Measurements from ENCODE around the gene NCOA7.

DNA sequence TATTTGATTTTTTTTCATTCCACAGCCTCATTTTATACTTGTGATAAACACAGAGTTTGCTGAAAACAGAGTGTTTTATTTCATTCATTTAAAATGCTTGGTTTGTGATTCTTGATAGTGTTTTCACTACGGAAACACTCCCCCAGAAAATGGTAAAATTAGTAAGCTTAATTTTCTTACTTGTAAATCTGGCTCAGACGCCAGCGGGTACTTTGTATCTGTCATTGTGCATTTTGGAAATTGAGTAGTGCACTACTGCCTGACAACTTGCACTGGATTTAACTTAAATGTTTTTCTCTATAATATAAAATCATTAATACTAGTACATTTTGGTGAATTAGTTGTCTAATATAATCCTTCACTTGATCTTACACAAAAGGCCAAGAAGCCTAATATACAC, 128.9 kb downstream of the NCOA7 start:
- TF ChIP-seq POLR2AphosphoS5 (IDR thresholded peaks at IDR 0.05; ENCODE audit: borderline replicate concordance, low read depth, low read length), result no peak
- TF ChIP-seq EZH2 (IDR thresholded peaks at IDR 0.05), result no peak
- TF ChIP-seq FOXP2 (optimal IDR thresholded peaks at IDR 0.05; ENCODE audit: control extremely low read depth, extremely low read length, insufficient read depth), result no peak

All from SK-N-MC (cell line).